Esophagus (tissue), 2 donors: ENCODE data around the gene TSHZ3. TPM values are rescaled to one million over a fixed set of nuclear protein-coding genes. Genes with fewer than 3 reads are reported as not detected.

Source experiments
- H3K27ac ChIP-seq, 2 donors: one replicate each; pipeline ENCODE4 v1.5.1; 2013; ENCODE audit warnings: low read depth in 2 of 2, mild to moderate bottlenecking in 2 of 2, inconsistent platforms in 1 of 2, low read length in 1 of 2, moderate library complexity in 1 of 2
- H3K27me3 ChIP-seq, 2 donors: one replicate each; pipeline ENCODE4 v1.6.1; 2013; ENCODE audit warnings: low read length in 2 of 2, control low read depth in 1 of 2, mild to moderate bottlenecking in 1 of 2; ENCODE audit not compliant: insufficient read depth in 2 of 2, control insufficient read depth in 1 of 2
- H3K36me3 ChIP-seq, 2 donors: one replicate each; pipeline ENCODE4 v1.6.1; 2013; ENCODE audit warnings: low read length in 1 of 2; ENCODE audit not compliant: control insufficient read depth in 2 of 2, insufficient read depth in 2 of 2
- H3K4me1 ChIP-seq, 2 donors: one replicate each; pipeline ENCODE4 v1.6.1; 2013; ENCODE audit warnings: low read length in 1 of 2; ENCODE audit not compliant: control insufficient read depth in 2 of 2, insufficient read depth in 2 of 2
- H3K4me3 ChIP-seq, 2 donors: one replicate each; pipeline ENCODE4 v1.5.1; 2013; ENCODE audit warnings: low read length in 2 of 2, mild to moderate bottlenecking in 2 of 2, low read depth in 1 of 2, moderate library complexity in 1 of 2
- H3K9me3 ChIP-seq, 2 donors: one replicate each; pipeline ENCODE4 v1.6.1; 2013; ENCODE audit warnings: mild to moderate bottlenecking in 2 of 2, low read depth in 1 of 2, low read length in 1 of 2, moderate library complexity in 1 of 2; ENCODE audit not compliant: control insufficient read depth in 2 of 2, insufficient read depth in 1 of 2
- WGBS, 2 donors: extraction: QIAGEN DNeasy Blood & Tissue Kit; methylation state at CpG; one replicate each; pipeline ENCODE4 v1.1.7; 2013; 5-methylcytosine and 5-hydroxymethylcytosine counted together
- polyA plus RNA-seq, 2 donors: library from polyadenylated mRNA; stranded (reverse); fragments of 200-250 nt; gene quantifications; one replicate each; pipeline ENCODE4 v1.2.3, GENCODE V29; 2013
- donor health status: healthy with polysubstance abuse.
- donor health status: Bipolar disorder and iron deficiency.

The TSHZ3 gene
- polyA plus RNA-seq, result 1 to 10 TPM; 1.2 to 1.9 TPM

GRCh38 chr19:31349160-31349881, at the start of gene TSHZ3:
Gene TSHZ3 (minus strand): TSS chr19:31349436. CDS start chr19:31349219, 217 bp downstream.
- no peaks in the 10 kb centered on the region for H3K9me3 ChIP-seq
- peak within 1 kb of the TSS; percentile 66 to 72 for H3K4me3 ChIP-seq
- 0 to 1% methylated on average over 23 to 85 of the region's 86 CpGs for WGBS, 2 donors
- H3K36me3 ChIP-seq, result no peaks in the 10 kb centered on the region
- H3K27me3 ChIP-seq, result no peaks in the 10 kb centered on the region
- peaks cover 0 to 10% of the 10 kb centered on the region in 2 donors for H3K4me1 ChIP-seq
- peak within 1 kb of the TSS; percentile 85 to 88 for H3K27ac ChIP-seq

- Histone ChIP-seq H3K9me3 (no peaks in the 10 kb centered on the region), H3K4me1 (no peaks in the 10 kb centered on the region), H3K27me3 (no peaks in the 10 kb centered on the region), H3K36me3 (no peaks in the 10 kb centered on the region), H3K27ac (no peak overlapping the region), H3K4me3 (no peak overlapping the region)
- WGBS, 2 donors, result 73 to 94% methylated on average over 2 of the region's 2 CpGs
These were observed 48.1 kb upstream of the TSHZ3 start for GRCh38 chr19:31397308-31397707.

GRCh38 chr19:31392464-31392863, 43.2 kb upstream of the TSHZ3 start:
- no peaks in the 10 kb centered on the region for H3K36me3 ChIP-seq
- 66 to 76% methylated on average over 5 of the region's 5 CpGs for WGBS, 2 donors
- no peak overlapping the region for H3K27ac ChIP-seq
- H3K27me3 ChIP-seq, result no peaks in the 10 kb centered on the region
- no peak overlapping the region for H3K4me3 ChIP-seq
- H3K4me1 ChIP-seq, result no peaks in the 10 kb centered on the region
- H3K9me3 ChIP-seq, result no peaks in the 10 kb centered on the region

GRCh38 chr19:31391518-31391917, 42.3 kb upstream of the TSHZ3 start:
- Histone ChIP-seq H3K4me3 (no peak overlapping the region), H3K27ac (no peak overlapping the region), H3K36me3 (no peaks in the 10 kb centered on the region), H3K27me3 (no peaks in the 10 kb centered on the region), H3K9me3 (no peaks in the 10 kb centered on the region), H3K4me1 (no peaks in the 10 kb centered on the region)
- 67 to 71% methylated on average over 4 of the region's 4 CpGs for WGBS, 2 donors

- Histone ChIP-seq H3K27me3 (no peaks in the 10 kb centered on the region), H3K27ac (no peak overlapping the region), H3K36me3 (no peaks in the 10 kb centered on the region), H3K4me1 (no peaks in the 10 kb centered on the region), H3K4me3 (no peak overlapping the region), H3K9me3 (no peaks in the 10 kb centered on the region)
- WGBS, 2 donors, result 84 to 87% methylated on average over 6 of the region's 6 CpGs
These were observed 41.5 kb upstream of the TSHZ3 start for GRCh38 chr19:31390711-31391110.

GRCh38 chr19:31389874-31390273, 40.6 kb upstream of the TSHZ3 start:
- WGBS, 2 donors, result 89 to 93% methylated on average over 5 of the region's 5 CpGs
- Histone ChIP-seq H3K4me3 (no peak overlapping the region), H3K9me3 (no peaks in the 10 kb centered on the region), H3K36me3 (no peaks in the 10 kb centered on the region), H3K4me1 (no peaks in the 10 kb centered on the region), H3K27me3 (no peaks in the 10 kb centered on the region), H3K27ac (no peak overlapping the region)

- no peak overlapping the region for H3K4me3 ChIP-seq
- H3K4me1 ChIP-seq, result no peaks in the 10 kb centered on the region
- H3K27me3 ChIP-seq, result no peaks in the 10 kb centered on the region
- WGBS, 2 donors, result 81 to 86% methylated on average over 16 of the region's 16 CpGs
- H3K36me3 ChIP-seq, result no peaks in the 10 kb centered on the region
- H3K9me3 ChIP-seq, result no peaks in the 10 kb centered on the region
- no peak overlapping the region for H3K27ac ChIP-seq
These were observed 38.6 kb upstream of the TSHZ3 start for GRCh38 chr19:31387717-31388301.

- no peak overlapping the region for H3K27ac ChIP-seq
- no peaks in the 10 kb centered on the region for H3K9me3 ChIP-seq
- H3K4me1 ChIP-seq, result no peaks in the 10 kb centered on the region
- no peaks in the 10 kb centered on the region for H3K27me3 ChIP-seq
- WGBS, 2 donors, result 86 to 91% methylated on average over 8 of the region's 8 CpGs
- H3K36me3 ChIP-seq, result no peaks in the 10 kb centered on the region
- H3K4me3 ChIP-seq, result no peak overlapping the region
These were observed 37.6 kb upstream of the TSHZ3 start for GRCh38 chr19:31386806-31387205.

- H3K27me3 ChIP-seq, result no peaks in the 10 kb centered on the region
- WGBS, 2 donors, result 58 to 76% methylated on average over 1 of the region's 1 CpG
- no peaks in the 10 kb centered on the region for H3K9me3 ChIP-seq
- H3K4me1 ChIP-seq, result no peaks in the 10 kb centered on the region
- H3K4me3 ChIP-seq, result no peak overlapping the region
- H3K27ac ChIP-seq, result no peak overlapping the region
- no peaks in the 10 kb centered on the region for H3K36me3 ChIP-seq
These were observed 36.5 kb upstream of the TSHZ3 start for GRCh38 chr19:31385744-31386143.

GRCh38 chr19:31383553-31383952, 34.3 kb upstream of the TSHZ3 start:
- whole genome bisulfite sequencing, 2 donors, result 56 to 58% methylated on average over 1 of the region's 1 CpG
- Histone ChIP-seq H3K4me1 (no peaks in the 10 kb centered on the region), H3K36me3 (no peaks in the 10 kb centered on the region), H3K9me3 (no peaks in the 10 kb centered on the region), H3K27me3 (no peaks in the 10 kb centered on the region), H3K27ac (no peak overlapping the region), H3K4me3 (no peak overlapping the region)
